Activated CD8-positive, alpha-beta T cell treated with anti-CD3 and anti-CD28 coated beads, Interleukin-2, amount 10 ng/mL, durations not matched to agents 7 days and 5 days (primary cell): Measurements from ENCODE around the gene MIAT. TPM values are rescaled to one million over a fixed set of nuclear protein-coding genes. Genes with fewer than 3 reads are reported as not detected.
"Not testable (repeated sequence)": the region's sequence is repeated elsewhere in the genome, so short reads cannot be mapped to it uniquely, and the experiment has no call there.

Source experiments
- ATAC-seq: fragments of 150-1000 bp; cut with Tn5 transposase; one replicate; pipeline ENCODE4 v1.10.0; 2021; ENCODE audit warnings: moderate library complexity
- CTCF ChIA-PET: fragments of 350-600 bp; sonication (Branson Sonifier 250); formaldehyde crosslinking; loops from one replicate; lab custom pipeline; 2021; ENCODE audit warnings: antibody characterized with exemption; lab: Charles Lee
- POLR2A ChIA-PET: fragments of 350-600 bp; sonication (Branson Sonifier 250); formaldehyde crosslinking; loops from one replicate; lab custom pipeline; 2021; ENCODE audit warnings: antibody characterized with exemption; lab: Charles Lee
- DNase-seq: peaks from one replicate; pipeline ENCODE4 v3.0.0-alpha.2; 2020
- H3K27ac Mint-ChIP-seq: one replicate; pipeline ENCODE4 v1.8.0; 2021; ENCODE audit warnings: mild to moderate bottlenecking, mixed read lengths
- H3K27me3 Mint-ChIP-seq: one replicate; pipeline ENCODE4 v1.8.0; 2021; ENCODE audit warnings: low read depth, mixed read lengths
- H3K36me3 Mint-ChIP-seq: one replicate; pipeline ENCODE4 v1.8.0; 2021; ENCODE audit warnings: low read depth, mixed read lengths
- H3K4me1 Mint-ChIP-seq: one replicate; pipeline ENCODE4 v1.8.0; 2021; ENCODE audit warnings: low read depth, mixed read lengths
- H3K4me3 Mint-ChIP-seq: one replicate; pipeline ENCODE4 v1.8.0; 2021; ENCODE audit warnings: mild to moderate bottlenecking, mixed read lengths
- H3K9me3 Mint-ChIP-seq: one replicate; pipeline ENCODE4 v1.8.0; 2022; ENCODE audit warnings: mixed read lengths; ENCODE audit not compliant: insufficient read depth
- total RNA-seq, 2 experiments: library from RNA; stranded (reverse); gene quantifications; one replicate each; pipeline ENCODE4 v1.2.3, GENCODE V29; 2021

Gene MIAT
- total RNA-seq, 2 experiments from 2014 or later = 23.6 to 26.3 TPM

GRCh38 chr22:26705379-26705778 is 48.0 kb downstream of the MIAT start:
- ATAC-seq, H3K27ac Mint-ChIP-seq, DNase-seq, H3K4me3 Mint-ChIP-seq, H3K27me3 Mint-ChIP-seq, H3K4me1 Mint-ChIP-seq, POLR2A ChIA-PET: not testable (repeated sequence)
- CTCF ChIA-PET = interaction anchor here (0.6 kb wide), 1 partner anchor 114 kb away, joined by 3 read pairs; no protein-coding TSS in a partner anchor
- Mint-ChIP-seq H3K9me3 (peaks cover 10% of the 10 kb centered on the region), H3K36me3 (peaks cover 18% of the 10 kb centered on the region)

- Mint-ChIP-seq H3K4me1 (peaks cover 12% of the 10 kb centered on the region), H3K27me3 (no peaks in the 10 kb centered on the region), H3K9me3 (peaks cover 8% of the 10 kb centered on the region), H3K36me3 (peaks cover 16% of the 10 kb centered on the region), H3K4me3 (no peak overlapping the region), H3K27ac (no peak overlapping the region)
- ChIA-PET POLR2A (interaction anchor here (0.6 kb wide), 1 partner anchor 206 kb away, joined by 3 read pairs; no protein-coding TSS in a partner anchor), CTCF (interaction anchor here (0.9 to 1.3 kb wide), 2 partner anchors 11 to 28 kb away, joined by 4 read pairs; no protein-coding TSS in a partner anchor)
- DNase-seq (no peak), ATAC-seq (no peak)
Measured at GRCh38 chr22:26707090-26707489, 49.7 kb downstream of the MIAT start.

- Mint-ChIP-seq H3K4me1 (peaks cover 12% of the 10 kb centered on the region), H3K27ac (no peak overlapping the region), H3K36me3 (peaks cover 16% of the 10 kb centered on the region), H3K27me3 (no peaks in the 10 kb centered on the region), H3K4me3 (no peak overlapping the region), H3K9me3 (peaks cover 8% of the 10 kb centered on the region)
- ATAC-seq = no peak
- no peak for DNase-seq
- ChIA-PET POLR2A (interaction anchor here (0.6 kb wide), 1 partner anchor 205 kb away, joined by 3 read pairs; no protein-coding TSS in a partner anchor), CTCF (interaction anchor here (0.9 to 1.3 kb wide), 2 partner anchors 11 to 29 kb away, joined by 4 read pairs; no protein-coding TSS in a partner anchor)
Measured at GRCh38 chr22:26707581-26707980, 50.2 kb downstream of the MIAT start.

- no peak overlapping the region for H3K27ac Mint-ChIP-seq
Measured at GRCh38 chr22:26708256-26709009, 51.0 kb downstream of the MIAT start.

GRCh38 chr22:26709617-26710390 is 52.4 kb downstream of the MIAT start:
- CTCF ChIA-PET = interaction anchor here (1.1 kb wide), 1 partner anchor 31 kb away, joined by 3 read pairs; no protein-coding TSS in a partner anchor
- Mint-ChIP-seq H3K27me3 (no peaks in the 10 kb centered on the region), H3K9me3 (peaks cover 8% of the 10 kb centered on the region), H3K4me3 (no peak overlapping the region), H3K4me1 (peaks cover 12% of the 10 kb centered on the region), H3K36me3 (peaks cover 16% of the 10 kb centered on the region), H3K27ac (no peak overlapping the region)
- POLR2A ChIA-PET = no interaction called here
- DNase-seq (no peak), ATAC-seq (no peak)

More at GRCh38 chr22:26708256-26709009, 51.0 kb downstream of the MIAT start:
- ATAC-seq (no peak), DNase-seq (no peak)
- H3K4me3 Mint-ChIP-seq = no peak overlapping the region
- no peaks in the 10 kb centered on the region for H3K27me3 Mint-ChIP-seq
- ChIA-PET POLR2A (no interaction called here), CTCF (interaction anchor here (1.1 kb wide), 1 partner anchor 536 kb away, joined by 3 read pairs; no protein-coding TSS in a partner anchor)
- peaks cover 8% of the 10 kb centered on the region for H3K9me3 Mint-ChIP-seq
- H3K36me3 Mint-ChIP-seq = peaks cover 16% of the 10 kb centered on the region
- H3K4me1 Mint-ChIP-seq = peaks cover 12% of the 10 kb centered on the region

GRCh38 chr22:26711205-26711963 is 54.0 kb downstream of the MIAT start:
- ATAC-seq (no peak), DNase-seq (peak; percentile 51)
- Mint-ChIP-seq H3K4me1 (peaks cover 12% of the 10 kb centered on the region), H3K9me3 (peaks cover 8% of the 10 kb centered on the region), H3K4me3 (no peak overlapping the region), H3K27me3 (no peaks in the 10 kb centered on the region), H3K27ac (peak overlapping the region; percentile 17), H3K36me3 (peaks cover 16% of the 10 kb centered on the region)
- ChIA-PET POLR2A (interaction anchor here (0.6 to 1.0 kb wide), 3 partner anchors 35 to 40 kb away, joined by 3 to 6 read pairs (median 3); no protein-coding TSS in a partner anchor), CTCF (interaction anchor here (1.2 to 1.4 kb wide), 2 partner anchors 33 to 38 kb away, joined by 3 to 5 read pairs; no protein-coding TSS in a partner anchor)

- CTCF ChIA-PET = interaction anchor here (1.4 kb wide), 1 partner anchor 33 kb away, joined by 5 read pairs; no protein-coding TSS in a partner anchor
- peaks cover 12% of the 10 kb centered on the region for H3K36me3 Mint-ChIP-seq
- POLR2A ChIA-PET = no interaction called here
- ATAC-seq (no peak), DNase-seq (no peak)
- no peak overlapping the region for H3K4me3 Mint-ChIP-seq
- no peak overlapping the region for H3K27ac Mint-ChIP-seq
- no peaks in the 10 kb centered on the region for H3K27me3 Mint-ChIP-seq
- peaks cover 12% of the 10 kb centered on the region for H3K4me1 Mint-ChIP-seq
- peaks cover 8% of the 10 kb centered on the region for H3K9me3 Mint-ChIP-seq
Measured at GRCh38 chr22:26712158-26712557, 54.8 kb downstream of the MIAT start.

GRCh38 chr22:26713823-26714449 is 56.5 kb downstream of the MIAT start:
- DNase-seq (no peak), ATAC-seq (no peak)
- no peaks in the 10 kb centered on the region for H3K27me3 Mint-ChIP-seq
- CTCF ChIA-PET = no interaction called here
- H3K27ac Mint-ChIP-seq = no peak overlapping the region
- no peaks in the 10 kb centered on the region for H3K9me3 Mint-ChIP-seq
- POLR2A ChIA-PET = no interaction called here
- H3K4me3 Mint-ChIP-seq = no peak overlapping the region
- H3K4me1 Mint-ChIP-seq = peaks cover 16% of the 10 kb centered on the region
- no peaks in the 10 kb centered on the region for H3K36me3 Mint-ChIP-seq

GRCh38 chr22:26714971-26715370 is 57.6 kb downstream of the MIAT start:
- H3K9me3 Mint-ChIP-seq = no peaks in the 10 kb centered on the region
- H3K27ac Mint-ChIP-seq = no peak overlapping the region
- peaks cover 16% of the 10 kb centered on the region for H3K4me1 Mint-ChIP-seq
- CTCF ChIA-PET = no interaction called here
- H3K4me3 Mint-ChIP-seq = no peak overlapping the region
- POLR2A ChIA-PET = no interaction called here
- H3K27me3 Mint-ChIP-seq = no peaks in the 10 kb centered on the region
- ATAC-seq = no peak
- no peak for DNase-seq
- no peaks in the 10 kb centered on the region for H3K36me3 Mint-ChIP-seq

- Mint-ChIP-seq H3K9me3 (no peaks in the 10 kb centered on the region), H3K27me3 (no peaks in the 10 kb centered on the region), H3K4me1 (peaks cover 16% of the 10 kb centered on the region), H3K4me3 (no peak overlapping the region), H3K36me3 (no peaks in the 10 kb centered on the region), H3K27ac (no peak overlapping the region)
- ChIA-PET POLR2A (no interaction called here), CTCF (no interaction called here)
- ATAC-seq (no peak), DNase-seq (no peak)
Measured at GRCh38 chr22:26715392-26715936, 58.1 kb downstream of the MIAT start.
